Muscle of back (tissue), 11 donors: ENCODE data around the gene CAPZB. TPM values are rescaled to one million over a fixed set of nuclear protein-coding genes. Genes with fewer than 3 reads are reported as not detected.
A peak's percentile ranks its signal among the peaks of the same experiment; 100 is the strongest.

Experiments used
- DNase-seq, 3 donors: peaks; one replicate each; pipeline versions ENCODE4 v3.0.0 to v3.0.0-alpha.2; 2013
- polyA plus RNA-seq, 10 donors: library from polyadenylated mRNA; unstranded; fragments of 120-200 nt; gene quantifications; one replicate each; pipeline ENCODE4 v1.2.1, GENCODE V29; 2013; ENCODE audit not compliant: insufficient read length in 10 of 10

Gene CAPZB
- polyA plus RNA-seq, 10 donors, result 218 to 290 (median 246) TPM

DNA sequence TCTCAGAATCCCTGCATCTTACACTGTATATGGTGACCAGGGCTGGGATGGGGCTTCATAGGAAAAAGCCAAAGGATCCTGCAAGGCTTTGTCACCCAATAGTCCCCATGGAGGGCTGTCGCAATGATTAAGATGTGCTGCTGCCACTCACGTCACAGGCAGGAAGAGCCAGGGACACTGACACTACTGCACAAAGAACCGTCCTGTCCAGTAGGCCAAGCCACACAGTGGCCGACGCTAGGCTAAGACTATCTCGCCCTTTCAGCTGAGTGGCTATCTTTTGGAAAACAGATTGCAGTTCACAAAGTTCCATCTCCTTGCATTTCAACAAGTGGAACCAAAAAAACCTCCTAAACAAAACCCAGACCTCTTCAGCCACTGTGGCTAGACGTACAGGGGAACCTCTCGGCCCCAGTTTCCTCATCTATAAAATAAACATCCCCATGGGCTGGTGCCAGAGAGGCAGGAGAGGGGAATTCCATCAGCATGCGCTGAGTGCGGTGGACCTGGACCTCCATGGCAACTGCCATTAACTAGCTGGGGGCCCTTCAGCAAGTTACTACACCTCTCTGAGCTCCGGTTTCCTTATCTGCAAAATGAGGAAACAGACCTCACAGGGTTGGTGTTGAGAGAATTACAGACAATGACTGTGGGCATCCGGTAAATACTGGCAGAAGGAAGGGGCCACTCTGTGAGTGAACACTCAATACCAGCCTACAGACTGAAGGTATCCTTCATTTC is 8.7 kb downstream of the CAPZB start:
- no peak for DNase-seq

DNA sequence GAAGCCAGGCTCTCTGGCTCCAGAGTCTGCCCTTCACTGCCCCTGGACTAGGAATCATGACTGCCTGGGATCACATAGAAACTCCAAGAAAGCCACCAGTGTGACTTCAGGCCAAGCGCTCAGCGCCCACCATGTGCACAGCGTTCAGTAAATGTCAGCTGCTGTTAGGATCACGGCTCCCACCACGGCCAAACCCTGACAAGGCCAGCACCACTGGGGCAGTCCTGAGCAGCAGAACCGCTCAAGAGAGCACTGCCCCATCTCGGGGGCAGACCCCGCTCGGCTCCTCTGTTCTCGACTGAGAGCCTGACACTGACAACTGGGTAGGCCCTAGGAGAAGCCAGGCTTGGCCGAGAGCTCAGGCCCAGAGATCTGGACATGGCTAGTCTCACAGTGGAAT is 10.0 kb downstream of the CAPZB start:
- DNase-seq, result no peak

DNA sequence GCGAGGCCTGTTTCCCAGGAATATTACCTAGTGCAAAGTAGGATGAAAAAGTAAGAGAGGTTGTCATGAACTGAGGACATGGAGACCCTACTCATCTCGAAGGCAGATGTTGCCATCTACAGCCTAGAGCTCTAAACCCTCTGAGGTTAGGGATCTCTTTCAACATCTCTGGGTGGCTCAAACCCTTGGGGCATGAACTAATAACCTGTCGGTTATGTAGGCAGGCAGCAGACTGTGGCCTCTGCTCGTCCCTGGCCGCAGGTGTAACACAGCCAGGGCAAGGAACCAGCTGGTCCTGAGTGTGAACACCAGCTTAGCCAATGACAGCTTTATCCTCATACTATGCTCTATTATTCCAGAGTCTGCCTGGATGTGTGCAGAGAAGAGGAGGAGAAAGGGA is 13.2 kb downstream of the CAPZB start:
- no peak for DNase-seq

- no peak for DNase-seq
These were observed 16.3 kb downstream of the CAPZB start for GRCh38 chr1:19469004-19469403.

GRCh38 chr1:19468397-19468956 is 16.9 kb downstream of the CAPZB start:
- no peak for DNase-seq

DNA sequence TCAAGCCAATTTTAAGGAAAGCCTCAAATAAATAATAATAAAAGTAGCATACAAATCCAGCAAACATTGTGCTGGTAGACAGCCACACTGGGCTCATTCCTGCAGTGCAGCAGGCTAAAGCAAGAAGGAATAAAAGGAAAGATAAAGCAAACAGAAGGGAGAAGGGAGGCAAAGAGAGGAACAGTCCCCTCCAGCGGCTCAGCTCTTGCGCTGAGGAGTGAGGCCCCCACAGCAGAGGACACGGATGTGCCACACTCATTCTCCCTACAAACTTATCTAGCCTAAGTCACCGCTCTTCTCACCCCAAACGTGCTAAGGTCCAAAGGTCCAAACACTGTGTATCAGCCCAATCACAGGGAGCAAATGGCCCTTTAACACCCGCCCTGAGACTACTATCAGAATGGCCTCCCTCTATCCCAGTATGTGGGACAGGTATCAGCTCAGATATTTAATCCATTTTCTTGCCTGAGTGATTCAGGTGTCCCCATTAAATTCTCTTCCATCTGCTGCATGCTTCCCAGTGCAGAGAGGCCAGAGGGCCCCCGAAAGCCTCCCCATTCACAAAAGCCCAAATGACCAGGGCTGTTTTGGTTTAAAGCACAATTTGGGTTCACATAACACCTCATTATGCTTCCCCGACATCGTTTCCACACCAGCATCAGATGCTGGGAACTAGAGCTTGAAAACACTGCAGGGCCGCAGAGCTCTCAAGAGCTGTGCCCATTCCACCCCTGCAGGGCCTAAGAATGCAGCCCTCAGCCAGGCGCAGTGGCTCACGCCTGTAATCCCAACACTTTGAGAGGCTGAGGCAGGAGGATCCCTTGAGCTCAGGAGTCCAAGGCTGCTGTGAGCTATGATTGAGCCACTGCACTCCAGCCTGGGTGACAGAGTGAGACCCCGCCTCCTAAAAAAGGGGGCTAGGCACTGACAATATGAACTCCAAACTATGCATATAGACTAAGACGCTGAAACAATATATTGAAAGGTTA is 17.8 kb downstream of the CAPZB start:
- DNase-seq, result no peak

DNA sequence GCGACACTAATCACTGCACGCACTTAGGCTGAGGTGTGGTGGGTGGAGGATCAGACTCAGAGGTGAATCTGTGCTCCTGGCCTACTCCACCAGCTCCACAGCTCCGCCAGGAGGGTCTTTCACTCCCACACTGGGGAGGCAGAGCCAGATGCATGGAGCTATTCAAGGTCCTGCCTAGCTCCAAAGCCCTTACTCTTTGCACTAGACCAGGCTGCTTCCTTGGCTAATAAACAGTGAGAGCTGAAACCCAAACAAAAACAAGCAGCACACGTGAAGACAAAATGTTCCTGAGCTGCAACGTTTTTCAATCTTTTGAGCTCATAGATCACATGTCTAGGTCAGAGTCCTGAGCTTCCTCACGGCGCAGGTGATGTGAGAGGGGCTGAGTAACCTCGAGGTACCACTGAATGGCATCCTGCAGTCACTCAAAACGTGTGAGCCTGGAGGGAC is 19.2 kb downstream of the CAPZB start:
- DNase-seq, result no peak

DNA sequence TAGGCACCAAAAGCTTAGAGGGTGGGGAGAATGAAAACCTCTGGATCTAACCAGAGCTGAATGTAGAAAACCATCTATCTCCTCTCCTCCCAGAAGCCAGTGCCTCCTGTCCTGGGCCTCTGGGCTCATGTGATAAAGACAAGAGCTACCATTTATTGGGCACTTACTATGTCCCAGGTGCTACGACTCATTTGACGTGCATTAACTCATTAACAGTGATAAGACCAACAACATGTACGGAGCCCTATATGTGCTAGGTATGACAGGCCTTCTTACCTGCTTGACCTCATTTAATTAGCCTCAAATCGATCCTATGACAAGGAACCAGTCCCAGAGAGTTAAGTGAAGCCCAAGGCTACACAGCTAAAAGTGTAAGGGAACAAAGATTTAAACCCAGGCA is 19.7 kb downstream of the CAPZB start:
- no peak for DNase-seq

- no peak for DNase-seq
These were observed 20.2 kb downstream of the CAPZB start for GRCh38 chr1:19465123-19465522.

DNA sequence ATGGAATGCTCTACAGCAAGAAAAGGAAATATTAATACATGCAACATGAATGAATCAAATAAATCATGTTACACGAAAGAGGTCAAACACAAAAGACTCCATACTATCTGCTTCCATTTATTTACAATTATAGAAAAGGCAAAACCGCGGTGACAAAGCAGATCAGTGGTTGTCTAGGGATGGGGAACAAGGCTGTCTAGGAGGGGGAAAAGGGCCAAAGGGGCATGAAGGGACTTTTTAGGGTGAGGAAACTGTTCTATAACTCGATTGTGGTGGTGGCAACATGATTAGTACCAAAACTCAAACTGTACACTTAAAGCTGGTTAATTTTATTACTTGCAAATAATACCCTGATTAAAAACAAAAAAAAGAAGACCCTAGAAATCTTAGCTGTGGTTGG is 20.6 kb downstream of the CAPZB start:
- no peak for DNase-seq

DNA sequence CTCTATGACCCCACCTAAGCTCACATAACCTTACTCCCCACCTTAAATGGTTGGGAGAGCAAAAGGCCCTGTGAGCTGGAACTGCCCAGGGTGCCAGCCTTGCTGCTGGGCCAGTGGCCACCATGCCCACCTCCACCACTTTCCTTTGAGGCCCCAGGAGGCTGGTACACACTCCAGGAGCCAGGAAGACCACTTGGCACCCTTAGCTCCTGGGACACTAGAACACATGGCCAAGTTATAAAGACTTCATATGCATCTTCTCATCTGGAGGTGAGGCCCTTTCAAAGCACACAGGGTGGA is 21.9 kb downstream of the CAPZB start:
- DNase-seq, result no peak

GRCh38 chr1:19462781-19463503 is 22.4 kb downstream of the CAPZB start:
- no peak for DNase-seq

- DNase-seq, result no peak
These were observed 24.2 kb downstream of the CAPZB start for GRCh38 chr1:19461220-19461554.

GRCh38 chr1:19460535-19461219 is 24.7 kb downstream of the CAPZB start:
- no peak for DNase-seq

- DNase-seq, result no peak
These were observed 26.4 kb downstream of the CAPZB start for GRCh38 chr1:19458815-19459417.

- DNase-seq, result no peak
These were observed 27.7 kb downstream of the CAPZB start for GRCh38 chr1:19457607-19458006.

- DNase-seq, result no peak
These were observed 28.3 kb downstream of the CAPZB start for GRCh38 chr1:19456968-19457441.

GRCh38 chr1:19455353-19455752 is 30.0 kb downstream of the CAPZB start:
- no peak for DNase-seq

DNA sequence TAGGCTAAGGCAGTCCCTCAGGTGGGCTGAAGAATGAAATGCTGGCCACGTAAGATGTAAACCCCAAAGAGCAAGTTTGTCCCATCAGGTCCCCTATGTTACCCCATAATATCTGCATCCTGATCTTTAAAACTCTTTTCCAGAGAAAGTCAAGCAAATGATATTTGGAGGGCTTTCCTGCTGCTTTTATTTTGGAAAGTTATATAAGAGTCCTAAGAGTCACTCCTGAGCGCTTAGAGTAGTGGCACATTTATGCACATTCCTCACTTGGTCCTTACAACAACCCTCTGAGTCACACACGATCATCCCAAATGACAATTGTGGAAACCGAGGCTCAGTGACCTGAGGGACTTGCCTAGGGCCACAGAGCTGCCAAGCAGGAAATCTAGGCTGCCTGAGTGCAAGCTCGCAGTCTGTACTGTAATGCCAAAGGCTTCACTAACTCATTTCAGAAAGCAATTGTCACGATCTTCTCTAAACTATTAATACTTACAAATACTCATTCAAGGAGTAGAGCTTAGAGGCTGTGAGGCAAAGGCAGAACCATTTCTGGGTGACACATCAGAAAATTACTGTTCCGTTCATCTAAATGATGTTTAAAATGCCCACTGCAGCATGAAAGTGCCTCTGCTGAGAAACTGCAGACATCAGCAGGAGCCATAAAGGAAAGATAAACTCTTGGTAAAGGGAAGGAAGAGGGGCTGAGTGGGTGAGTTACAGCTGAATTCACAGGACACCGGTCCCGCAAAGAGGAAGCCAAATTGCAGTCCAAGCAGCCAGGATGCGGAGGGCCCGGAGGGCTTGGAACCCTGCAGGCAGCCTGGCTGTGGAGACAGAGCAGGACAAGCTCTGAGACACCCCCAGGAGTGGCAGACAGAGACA is 30.8 kb downstream of the CAPZB start:
- peak in 1 of 3 donors; percentile 59 for DNase-seq

DNA sequence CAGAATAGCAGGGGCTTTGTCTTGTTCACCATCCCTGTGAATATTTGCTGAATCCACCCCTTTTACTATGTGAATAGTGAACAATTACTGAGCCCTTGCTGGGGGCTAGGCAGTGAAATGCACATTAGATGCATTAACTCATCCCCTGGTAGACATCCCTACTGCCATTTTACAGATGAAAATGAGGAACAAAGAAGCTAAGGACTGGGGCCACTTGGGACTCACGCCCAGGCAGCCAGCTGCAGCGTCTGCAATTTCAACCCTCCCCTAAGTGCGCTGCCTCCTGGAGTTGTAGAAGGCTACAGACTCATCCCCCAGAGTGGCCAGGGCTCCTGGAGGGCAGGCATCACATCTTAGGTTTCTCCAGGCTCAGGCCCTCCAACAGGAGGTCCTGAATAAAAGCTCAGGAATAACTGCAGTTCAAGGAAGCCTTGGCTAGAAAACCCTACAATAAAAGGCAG is 31.6 kb downstream of the CAPZB start:
- DNase-seq, result no peak
